Ammon's horn (tissue), 1 donor: ENCODE results near the gene ANO4.
"Not testable (repeated sequence)": the region's sequence is repeated elsewhere in the genome, so short reads cannot be mapped to it uniquely, and the experiment has no call there.

ENCODE experiments used
- DNase-seq: peaks from one replicate; pipeline ENCODE4 v3.0.0-alpha.2; 2016; ENCODE audit warnings: low spot score

The ANO4 gene

GRCh38 chr12:101044512-101045059 lies 250.0 kb downstream of the ANO4 start:
- DNase-seq, result no peak

DNA sequence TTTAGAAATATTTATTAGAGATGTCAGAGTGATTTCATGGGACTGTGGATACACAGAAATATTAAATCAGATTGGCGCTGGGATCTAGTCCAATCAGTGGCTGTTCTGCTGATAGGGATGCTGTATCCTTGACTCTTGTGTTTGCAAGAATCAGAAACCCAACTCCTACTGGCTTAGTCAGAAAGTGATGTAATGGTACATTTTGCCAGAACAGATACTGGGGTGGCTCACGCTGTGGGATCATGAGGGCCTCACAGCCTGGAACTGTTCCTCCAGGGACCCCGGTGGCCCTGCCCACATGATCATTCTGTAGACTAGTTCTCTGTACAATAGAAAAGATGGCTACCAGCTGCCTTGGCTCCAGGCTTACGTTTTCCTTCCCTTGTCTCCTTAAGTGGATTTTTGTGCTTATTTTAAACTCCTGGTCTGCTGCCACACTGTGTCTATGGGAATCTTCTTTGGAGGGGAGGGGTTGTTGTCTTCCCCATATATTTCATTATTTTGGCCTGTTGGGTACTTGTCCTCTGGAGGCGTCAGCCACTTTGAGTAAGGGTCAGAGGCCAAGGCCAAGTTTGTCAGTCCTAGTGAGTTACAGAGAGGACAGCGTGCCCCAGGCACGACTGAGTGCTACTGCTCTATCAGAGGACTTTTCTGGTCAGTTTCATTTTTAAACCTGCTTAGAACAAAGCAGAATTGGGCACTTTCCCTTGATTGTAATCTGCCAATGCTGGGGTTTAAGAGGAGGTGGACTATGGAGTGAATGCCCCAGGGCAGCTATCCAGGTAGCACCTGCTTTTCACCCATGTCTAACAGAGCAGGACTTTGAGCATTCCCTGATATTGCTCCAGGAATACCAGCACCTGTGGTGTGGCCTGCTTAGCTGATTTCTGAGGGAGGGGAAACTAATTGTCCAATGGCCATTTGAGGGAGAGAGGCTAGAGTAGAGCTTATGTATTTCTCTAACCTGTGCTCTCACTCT lies 251.2 kb downstream of the ANO4 start:
- DNase-seq, result peak; percentile 24

DNA sequence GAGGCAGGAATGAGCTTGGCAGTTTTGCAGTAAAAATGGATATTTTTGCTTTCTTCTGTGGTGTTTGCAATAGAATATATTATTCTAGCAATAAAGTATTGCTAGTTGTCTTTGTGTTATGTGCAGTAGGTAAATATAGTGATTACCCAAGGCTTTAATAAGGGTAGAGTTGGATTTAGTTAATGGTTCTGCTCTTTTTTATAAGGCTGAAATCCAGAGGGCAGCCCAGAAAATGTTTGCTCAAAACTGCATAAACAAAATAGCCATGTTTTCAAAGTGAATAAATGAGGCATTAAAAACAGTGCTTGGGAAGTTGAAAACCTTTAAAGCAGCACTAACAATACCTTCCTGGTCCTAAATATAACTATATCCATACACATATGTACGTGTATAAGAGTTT lies 253.1 kb downstream of the ANO4 start:
- DNase-seq, result no peak

GRCh38 chr12:101050631-101051030 lies 256.1 kb downstream of the ANO4 start:
- DNase-seq, result no peak

GRCh38 chr12:101051151-101051550 lies 256.6 kb downstream of the ANO4 start:
- DNase-seq, result no peak

- no peak for DNase-seq
Measured at GRCh38 chr12:101051901-101052550, 257.4 kb downstream of the ANO4 start.

DNA sequence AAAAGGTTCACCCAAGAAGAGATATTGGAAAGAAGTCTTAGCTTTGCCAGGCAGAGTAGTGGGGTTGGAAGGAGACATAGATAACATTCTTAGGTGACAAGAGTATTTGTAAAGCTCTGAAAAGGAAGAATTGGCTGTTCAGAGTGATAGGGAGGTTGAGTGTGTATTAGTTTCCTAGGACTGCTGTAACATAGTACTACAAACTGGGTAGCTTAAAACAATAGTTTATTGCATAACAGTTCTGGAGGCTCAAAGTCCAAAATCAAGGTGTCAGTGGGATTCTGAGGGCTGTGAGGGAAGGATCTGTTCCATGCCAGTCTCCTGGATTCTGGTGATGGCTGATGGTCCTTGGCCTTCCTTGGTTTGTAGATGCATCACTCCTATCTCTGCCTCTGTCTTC lies 258.6 kb downstream of the ANO4 start:
- DNase-seq, result no peak

DNA sequence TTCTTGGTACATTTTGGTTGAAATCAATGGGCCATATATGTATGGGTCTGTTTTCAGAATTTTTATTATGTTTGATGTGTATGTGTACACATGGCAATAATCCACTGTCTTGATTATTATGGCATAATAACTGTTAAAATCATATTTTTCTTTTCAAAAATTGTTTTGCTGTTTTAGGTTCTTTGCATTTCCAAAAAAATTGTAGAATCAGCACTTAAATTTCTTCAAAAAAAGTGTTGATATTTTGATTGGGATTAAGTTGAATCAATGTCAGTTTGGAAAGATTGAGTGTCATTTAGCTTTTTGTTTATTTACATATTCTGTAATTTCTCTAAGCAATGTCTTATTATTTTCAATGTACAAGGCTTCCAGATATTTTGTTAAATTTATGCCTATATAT lies 261.4 kb downstream of the ANO4 start:
- DNase-seq, result no peak

DNA sequence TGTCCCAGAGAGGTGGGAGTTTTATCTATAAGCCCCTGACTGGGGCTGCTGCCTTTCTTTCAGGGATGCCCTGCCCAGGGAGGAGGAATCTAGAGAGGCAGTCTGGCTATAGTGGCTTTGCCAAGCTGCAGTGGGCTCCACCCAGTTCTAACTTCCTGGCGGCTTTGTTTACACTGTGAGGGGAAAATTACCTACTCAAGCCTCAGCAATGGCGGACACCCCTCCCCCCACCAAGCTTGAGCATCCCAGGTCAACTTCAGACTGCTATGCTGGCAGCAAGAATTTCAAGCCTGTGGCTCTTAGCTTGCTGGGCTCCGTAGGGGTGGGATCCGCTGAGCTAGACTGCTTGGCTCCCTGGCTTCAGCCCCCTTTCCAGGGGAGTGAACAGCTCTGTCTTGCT lies 267.9 kb downstream of the ANO4 start:
- not testable (repeated sequence) for DNase-seq

- no peak for DNase-seq
Measured at GRCh38 chr12:101064721-101065120, 270.1 kb downstream of the ANO4 start.

GRCh38 chr12:101066489-101066888 lies 271.9 kb downstream of the ANO4 start:
- DNase-seq, result no peak

DNA sequence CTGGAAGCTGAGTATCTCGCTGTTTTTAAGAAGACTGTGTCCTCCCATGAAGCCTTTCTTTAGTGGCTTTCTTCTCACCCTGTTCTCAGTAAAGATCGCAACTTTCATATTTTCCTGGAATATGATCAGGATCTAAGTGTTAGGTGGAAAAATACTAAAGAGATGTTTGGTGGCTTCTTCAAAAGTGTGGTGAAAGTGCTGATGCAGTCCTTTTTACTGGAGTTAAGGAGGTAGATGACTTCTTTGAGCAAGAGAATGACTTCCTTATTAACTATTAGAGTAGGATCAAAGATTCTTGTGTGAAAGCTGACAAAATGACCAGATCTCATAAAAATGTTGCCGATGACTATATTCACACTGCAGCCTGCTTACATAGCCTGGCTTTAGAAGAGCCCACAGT lies 273.8 kb downstream of the ANO4 start:
- DNase-seq, result no peak

- no peak for DNase-seq
Measured at GRCh38 chr12:101068836-101069235, 274.3 kb downstream of the ANO4 start.

GRCh38 chr12:101074940-101075680 lies 280.5 kb downstream of the ANO4 start:
- DNase-seq, result no peak

DNA sequence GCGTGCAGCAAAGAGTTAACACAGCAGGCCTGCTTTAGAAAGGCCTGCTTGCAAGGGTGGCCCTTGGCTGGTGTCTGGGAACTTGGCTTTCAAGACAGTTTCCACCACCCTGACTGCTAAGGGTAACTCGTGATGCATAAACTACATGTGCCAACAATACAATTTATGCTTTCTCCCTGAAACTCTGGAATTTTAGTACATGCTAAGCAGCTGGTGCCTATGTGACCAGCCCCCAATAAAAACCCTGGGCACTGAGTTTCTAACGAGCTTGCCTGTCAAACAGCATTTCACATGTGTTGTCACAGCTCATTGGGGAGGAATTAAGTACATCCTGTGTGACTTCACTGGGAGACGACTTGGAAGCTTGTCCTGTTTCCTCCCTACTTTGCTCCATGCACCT lies 282.3 kb downstream of the ANO4 start:
- DNase-seq, result no peak

DNA sequence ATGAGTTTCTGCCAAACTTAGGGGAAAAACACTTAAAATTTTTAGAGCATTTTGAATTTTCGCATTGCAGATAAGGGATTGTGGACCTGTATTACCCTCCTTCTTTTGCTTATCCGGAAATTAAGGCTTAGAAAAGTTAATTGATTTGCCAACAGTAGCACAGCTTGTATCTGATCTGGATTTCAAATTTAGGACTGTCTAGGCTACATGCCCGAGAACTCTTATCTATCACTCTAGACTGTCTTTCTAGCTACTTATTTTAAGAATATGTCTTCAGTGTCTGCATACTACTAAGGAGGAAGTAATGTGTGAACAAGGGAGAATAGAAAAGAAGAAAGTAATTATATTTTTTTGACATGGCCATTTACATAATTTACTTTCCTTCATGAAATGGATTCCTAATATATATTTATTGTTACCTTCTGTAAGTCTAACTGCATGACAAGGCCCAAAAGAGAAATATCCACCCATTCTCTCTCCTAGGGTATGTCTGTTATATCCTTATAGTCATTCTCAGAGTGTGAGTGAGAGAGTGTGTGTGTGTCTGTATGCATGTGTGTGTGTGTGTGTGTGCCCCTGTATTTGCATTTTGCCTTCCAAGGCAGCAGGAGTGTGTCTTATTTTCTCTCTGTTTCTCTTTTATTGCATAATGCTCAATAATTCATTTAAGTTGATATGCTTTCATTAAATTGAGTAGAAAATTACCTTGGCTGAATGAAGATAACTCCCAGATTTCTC lies 283.4 kb downstream of the ANO4 start:
- no peak for DNase-seq

GRCh38 chr12:101078536-101079285 lies 284.1 kb downstream of the ANO4 start:
- peak; percentile 62 for DNase-seq

DNA sequence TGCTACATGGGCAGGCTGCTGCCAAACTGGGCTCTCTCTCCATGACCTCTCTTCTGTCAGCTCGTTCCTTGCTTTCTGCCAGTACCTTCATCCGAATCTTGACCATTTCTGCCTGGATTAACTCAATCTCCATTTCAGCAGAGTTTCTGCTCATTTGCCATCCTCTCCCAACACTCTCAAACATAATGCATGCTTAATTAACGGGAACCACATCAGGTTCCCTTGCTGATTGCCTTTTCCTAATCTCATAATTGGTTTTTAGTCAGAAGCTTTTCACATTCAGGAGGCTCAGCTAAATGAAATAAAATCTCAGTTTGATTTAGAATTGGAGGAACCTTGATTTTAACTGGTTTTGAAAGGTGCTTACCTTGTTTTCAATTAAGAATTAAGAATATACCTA lies 288.1 kb downstream of the ANO4 start:
- no peak for DNase-seq

DNA sequence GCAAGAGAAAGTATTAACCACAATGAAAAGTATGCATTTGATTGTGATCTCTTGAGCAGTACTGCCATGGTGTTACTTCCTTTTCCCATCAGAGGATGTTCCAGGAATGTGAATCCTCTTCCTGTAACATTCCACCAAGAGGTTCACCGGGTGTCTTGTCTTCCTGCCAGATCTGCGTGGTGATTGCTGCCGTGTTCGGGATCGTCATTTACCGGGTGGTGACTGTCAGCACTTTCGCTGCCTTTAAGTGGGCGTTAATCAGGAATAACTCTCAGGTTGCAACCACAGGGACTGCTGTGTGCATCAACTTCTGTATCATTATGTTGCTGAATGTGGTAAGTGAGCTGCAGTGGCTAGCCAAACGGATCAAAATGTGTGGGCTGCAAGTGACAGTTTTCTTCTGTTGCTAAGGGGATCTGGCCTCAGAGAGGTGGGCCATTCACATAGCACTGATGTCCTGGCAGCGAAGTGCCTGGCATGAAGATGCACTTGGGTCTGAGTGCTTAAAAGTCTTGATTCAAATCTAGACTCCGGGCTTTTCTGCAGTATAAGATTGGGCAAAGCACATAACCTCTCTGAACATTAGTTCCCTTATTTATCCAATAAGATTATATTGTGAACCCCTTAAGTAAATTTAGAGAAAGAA lies 292.0 kb downstream of the ANO4 start:
- no peak for DNase-seq

DNA sequence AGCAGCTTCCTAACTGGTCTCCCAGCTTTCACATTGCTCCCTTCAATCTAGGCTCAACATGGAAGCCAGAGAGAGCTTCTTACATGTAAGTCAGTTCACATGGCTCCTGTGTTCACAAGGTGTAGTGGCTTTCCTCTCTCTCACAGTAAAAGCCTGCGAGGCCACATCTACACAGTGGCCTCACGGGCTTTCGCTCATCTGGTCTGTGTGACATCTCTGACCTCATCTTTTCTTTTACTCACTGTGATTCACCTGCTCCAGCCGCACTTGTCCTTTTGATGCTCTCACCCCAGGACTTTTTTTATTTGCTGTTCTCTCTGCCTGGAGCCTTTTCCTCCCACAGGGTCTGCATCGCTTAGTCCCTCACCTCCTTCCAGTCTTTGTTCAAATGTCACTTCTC lies 293.3 kb downstream of the ANO4 start:
- DNase-seq, result no peak
